Stimulated activated CD4-positive, alpha-beta T cell treated with anti-CD3 and anti-CD28 coated beads, TNF-alpha, amount 100 ng/mL, for 48 hours (primary cell): Measurements from ENCODE around the gene L1CAM.
"Not testable (repeated sequence)": the region's sequence is repeated elsewhere in the genome, so short reads cannot be mapped to it uniquely, and the experiment has no call there.

ENCODE experiments used
- DNase-seq, 3 donors: peaks; one replicate each; pipeline ENCODE4 v3.0.0-alpha.2; 2020; ENCODE audit warnings: low read depth in 3 of 3

L1CAM gene

GRCh38 chrX:153829799-153830639, 56.0 kb downstream of the L1CAM start, which contains the start of gene PDZD4:
TSS of gene PDZD4 (minus strand) at chrX:153830544. CDS start at chrX:153830298, 246 bp downstream.
- DNase-seq: no peak

GRCh38 chrX:153829549-153829798, 56.5 kb downstream of the L1CAM start:
- no peak for DNase-seq

- no peak for DNase-seq
Observed at GRCh38 chrX:153828723-153829548, 57.0 kb downstream of the L1CAM start.

GRCh38 chrX:153828308-153828707, 57.7 kb downstream of the L1CAM start:
- no peak for DNase-seq

GRCh38 chrX:153827903-153828302, 58.1 kb downstream of the L1CAM start:
- no peak for DNase-seq

- no peak for DNase-seq
Observed at GRCh38 chrX:153827016-153827415, 59.0 kb downstream of the L1CAM start.

GRCh38 chrX:153825042-153825441, 60.9 kb downstream of the L1CAM start:
- DNase-seq: no peak

- no peak for DNase-seq
Observed at GRCh38 chrX:153824348-153824747, 61.6 kb downstream of the L1CAM start.

GRCh38 chrX:153821066-153821465, 64.9 kb downstream of the L1CAM start:
- DNase-seq: no peak

GRCh38 chrX:153820601-153821000, 65.4 kb downstream of the L1CAM start:
- DNase-seq: no peak

- no peak for DNase-seq
Observed at GRCh38 chrX:153819384-153820040, 66.5 kb downstream of the L1CAM start.

- peak in 1 of 3 donors; percentile 47 for DNase-seq
Observed at GRCh38 chrX:153818571-153819383, 67.2 kb downstream of the L1CAM start.

- not testable (repeated sequence) for DNase-seq
Observed at GRCh38 chrX:153818064-153818463, 67.9 kb downstream of the L1CAM start.

- no peak for DNase-seq
Observed at GRCh38 chrX:153816831-153817690, 68.9 kb downstream of the L1CAM start.

- DNase-seq: no peak
Observed at GRCh38 chrX:153814591-153815315, 71.2 kb downstream of the L1CAM start.

- DNase-seq: no peak
Observed at GRCh38 chrX:153813161-153813560, 72.8 kb downstream of the L1CAM start.

- DNase-seq: no peak
Observed at GRCh38 chrX:153812220-153812619, 73.8 kb downstream of the L1CAM start.
